CD14-positive monocyte (primary cell): ENCODE data around the gene ADCY2. TPM values are rescaled to one million over a fixed set of nuclear protein-coding genes. Genes with fewer than 3 reads are reported as not detected.

Experiments
- DNase-seq, 3 donors: peaks; one replicate each; pipeline ENCODE4 v3.0.0-alpha.2; 2011 to 2022
- H2AFZ ChIP-seq: 2 replicates; pipeline ENCODE4 v1.6.0; 2012; ENCODE audit warnings: mild to moderate bottlenecking, low read depth, low read length, inconsistent platforms; ENCODE audit not compliant: insufficient read depth, poor library complexity, severe bottlenecking
- H3K27ac ChIP-seq, 2 donors: 1 replicate in 1 of 2; 2 replicates in 1 of 2; pipeline ENCODE4 v1.5.1; 2012 to 2013; ENCODE audit warnings: low read length in 2 of 2, control low read depth in 1 of 2, inconsistent platforms in 1 of 2, low read depth in 1 of 2, mild to moderate bottlenecking in 1 of 2
- H3K27me3 ChIP-seq, 2 donors: one replicate each; pipeline versions ENCODE4 v1.6.0 to v1.6.1; 2011 to 2013; ENCODE audit warnings: low read length in 2 of 2; ENCODE audit not compliant: control insufficient read depth in 2 of 2, insufficient read depth in 2 of 2
- H3K36me3 ChIP-seq, 2 donors: replicated peaks in 1 of 2; 1 replicate in 1 of 2; 2 replicates in 1 of 2; pipeline versions ENCODE4 v1.5.1 to v1.6.1; 2012 to 2013; ENCODE audit warnings: low read length in 2 of 2, control low read depth in 1 of 2, inconsistent platforms in 1 of 2, mild to moderate bottlenecking in 1 of 2; ENCODE audit not compliant: insufficient read depth in 2 of 2, control insufficient read depth in 1 of 2
- H3K4me1 ChIP-seq, 2 donors: 1 replicate in 1 of 2; 2 replicates in 1 of 2; pipeline versions ENCODE4 v1.5.1 to v1.6.1; 2012 to 2013; ENCODE audit warnings: low read length in 2 of 2, control low read depth in 1 of 2, inconsistent platforms in 1 of 2, mild to moderate bottlenecking in 1 of 2, moderate library complexity in 1 of 2; ENCODE audit not compliant: insufficient read depth in 2 of 2, control insufficient read depth in 1 of 2
- H3K4me2 ChIP-seq: replicated peaks from 2 replicates; pipeline ENCODE3; 2012; ENCODE audit warnings: low read length, moderate library complexity, mild to moderate bottlenecking; ENCODE audit not compliant: poor library complexity, severe bottlenecking; ENCODE audit errors: extremely low read depth
- H3K4me3 ChIP-seq, 3 experiments: fragments of 200-600 bp in 1 of 3; sonication (generic) in 1 of 3; replicated peaks in 1 of 3; 1 replicate in 2 of 3; 2 replicates in 1 of 3; pipeline ENCODE4 v1.5.1; 2011 to 2013; ENCODE audit warnings: low read length in 3 of 3, mild to moderate bottlenecking in 3 of 3, control low read depth in 2 of 3, low read depth in 2 of 3, inconsistent platforms in 1 of 3, moderate library complexity in 1 of 3
- H3K79me2 ChIP-seq: 2 replicates; pipeline ENCODE4 v1.6.0; 2012; ENCODE audit warnings: mild to moderate bottlenecking, control low read depth, inconsistent platforms, low read length, moderate library complexity; ENCODE audit not compliant: insufficient read depth
- H3K9ac ChIP-seq: 2 replicates; pipeline ENCODE4 v1.6.0; 2017; ENCODE audit warnings: low read length, mild to moderate bottlenecking; ENCODE audit not compliant: insufficient read depth, poor library complexity, severe bottlenecking
- H3K9me3 ChIP-seq, 2 donors: replicated peaks in 1 of 2; 1 replicate in 1 of 2; 2 replicates in 1 of 2; pipeline versions ENCODE4 v1.5.1 to v1.6.1; 2012 to 2013; ENCODE audit warnings: low read length in 2 of 2, control low read depth in 1 of 2; ENCODE audit not compliant: control insufficient read depth in 1 of 2, insufficient read depth in 1 of 2
- H4K20me1 ChIP-seq: 2 replicates; pipeline ENCODE4 v1.6.0; 2012; ENCODE audit warnings: mild to moderate bottlenecking, low read length, control low read depth, moderate library complexity; ENCODE audit not compliant: insufficient read depth
- H3K27ac Mint-ChIP-seq, 7 donors: one replicate each; pipeline ENCODE4 v1.8.0; 2020; ENCODE audit warnings: mild to moderate bottlenecking in 7 of 7, mixed read lengths in 7 of 7, moderate library complexity in 6 of 7, inconsistent platforms in 2 of 7
- H3K27me3 Mint-ChIP-seq, 3 donors: one replicate each; pipeline ENCODE4 v1.8.0; 2021 to 2022; ENCODE audit warnings: low read depth in 3 of 3, mild to moderate bottlenecking in 3 of 3, mixed read lengths in 3 of 3, moderate library complexity in 3 of 3, inconsistent platforms in 1 of 3
- H3K36me3 Mint-ChIP-seq, 2 donors: one replicate each; pipeline ENCODE4 v1.8.0; 2020; ENCODE audit warnings: mixed read lengths in 2 of 2, inconsistent platforms in 1 of 2, mild to moderate bottlenecking in 1 of 2
- H3K4me1 Mint-ChIP-seq: one replicate; pipeline ENCODE4 v1.8.0; 2020; ENCODE audit warnings: mild to moderate bottlenecking, mixed read lengths
- H3K4me3 Mint-ChIP-seq, 2 donors: one replicate each; pipeline ENCODE4 v1.8.0; 2020; ENCODE audit warnings: mild to moderate bottlenecking in 2 of 2, mixed read lengths in 2 of 2, moderate library complexity in 1 of 2
- H3K9me3 Mint-ChIP-seq, 7 donors: one replicate each; pipeline ENCODE4 v1.8.0; 2020 to 2022; ENCODE audit warnings: mixed read lengths in 7 of 7, mild to moderate bottlenecking in 6 of 7, moderate library complexity in 6 of 7, inconsistent platforms in 2 of 7
- CTCF ChIP-seq: fragments of 200-600 bp; IDR thresholded peaks from one replicate; pipeline ENCODE4 v1.8.0; 2022; ENCODE audit warnings: antibody characterized with exemption, mild to moderate bottlenecking
- WGBS: methylation state at CpG from one replicate; pipeline ENCODE4 v1.1.5; 2013; ENCODE audit warnings: missing lambda C conversion rate; ENCODE audit not compliant: insufficient coverage; 5-methylcytosine and 5-hydroxymethylcytosine counted together
- intact Hi-C, 2 donors: fragments of 100-400 bp; cut with micrococcal nuclease; formaldehyde crosslinking; loops; one replicate each; pipeline versions ENCODE4 v1.15.0 to v1.15.1; 2023
- polyA plus RNA-seq, 3 donors: library from polyadenylated mRNA; depleted of rRNA in 1 of 3; unstranded in 2 of 3; stranded (reverse) in 1 of 3; fragments of 300-500 nt in 2 of 3; fragments of >200 nt in 1 of 3; fragmentation: Illumina TruSeq in 2 of 3; gene quantifications; 1 replicate in 2 of 3; 2 replicates in 1 of 3; pipeline ENCODE4 v1.2.3, GENCODE V29; 2012 to 2021

The ADCY2 gene
- polyA plus RNA-seq, 3 donors = not detected

DNA sequence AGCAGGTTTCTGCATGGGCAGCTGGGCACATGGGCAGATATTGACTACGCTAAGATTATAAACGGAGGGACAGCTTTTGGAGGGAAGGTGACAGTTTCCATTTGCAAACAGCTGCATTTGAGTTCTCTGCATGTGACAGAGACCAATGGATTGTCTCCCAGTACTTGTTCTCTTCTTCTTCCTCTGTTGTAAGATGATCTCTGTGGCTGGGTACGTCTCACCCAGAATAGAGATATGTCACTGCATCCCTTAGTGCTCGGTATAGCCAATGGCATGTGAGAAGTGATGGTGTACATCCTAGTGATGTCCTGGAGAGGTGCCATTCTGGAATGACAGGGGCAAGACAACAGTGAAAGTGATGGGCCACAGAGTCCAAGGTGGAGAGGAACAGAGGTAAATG is 283.7 kb downstream of the ADCY2 start:
- H3K4me1 ChIP-seq = no peaks in the 10 kb centered on the region
- no peak overlapping the region for H3K4me3 ChIP-seq
- no peak overlapping the region for H3K27ac ChIP-seq
- intact Hi-C loops = no loop called here
- no peaks in the 10 kb centered on the region for H3K4me1 Mint-ChIP-seq
- no peak overlapping the region for H2AFZ ChIP-seq
- DNase-seq = no peak
- no peaks in the 10 kb centered on the region for H3K27me3 ChIP-seq
- H3K9me3 ChIP-seq = no peaks in the 10 kb centered on the region
- no peak overlapping the region for H3K4me2 ChIP-seq
- no peak overlapping the region for H3K4me3 Mint-ChIP-seq
- no peaks in the 10 kb centered on the region for H3K36me3 Mint-ChIP-seq
- H3K27ac Mint-ChIP-seq = no peak overlapping the region
- H3K79me2 ChIP-seq = no peaks in the 10 kb centered on the region
- peaks cover 0 to 5% (median 0%) of the 10 kb centered on the region in 7 donors for H3K9me3 Mint-ChIP-seq
- TF ChIP-seq CTCF = no peak
- no peaks in the 10 kb centered on the region for H3K36me3 ChIP-seq
- H3K27me3 Mint-ChIP-seq = peaks cover 1 to 3% (median 3%) of the 10 kb centered on the region in 3 donors
- no peak overlapping the region for H3K9ac ChIP-seq
- WGBS = 95% methylated on average over 3 of the region's 4 CpGs
- no peaks in the 10 kb centered on the region for H4K20me1 ChIP-seq

DNA sequence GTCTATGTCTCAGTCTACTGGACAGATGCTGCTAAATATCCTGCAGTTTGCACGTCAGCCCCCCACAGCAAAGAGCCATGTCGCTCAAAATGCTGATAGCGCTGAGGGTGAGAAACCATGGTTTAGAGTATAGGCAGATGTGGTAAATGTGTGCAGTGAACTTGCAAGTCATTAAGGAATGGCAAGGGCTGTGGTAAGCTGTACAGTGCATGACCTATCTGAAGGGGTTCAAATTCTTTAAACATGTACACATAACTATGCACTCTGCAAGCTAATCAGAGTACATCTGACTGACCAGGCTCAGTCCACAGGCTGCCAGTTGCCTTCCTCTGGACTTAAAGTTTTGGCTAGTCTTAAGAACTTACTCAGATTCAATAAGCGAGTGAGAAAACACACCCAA is 284.3 kb downstream of the ADCY2 start:
- no peak overlapping the region for H2AFZ ChIP-seq
- no peaks in the 10 kb centered on the region for H3K36me3 Mint-ChIP-seq

More for the DNA sequence above, 284.3 kb downstream of the ADCY2 start:
- no peak overlapping the region for H3K4me2 ChIP-seq
- H4K20me1 ChIP-seq = no peaks in the 10 kb centered on the region
- no peaks in the 10 kb centered on the region for H3K36me3 ChIP-seq
- intact Hi-C loops = no loop called here
- peaks cover 0 to 2% (median 0%) of the 10 kb centered on the region in 7 donors for H3K9me3 Mint-ChIP-seq
- H3K9me3 ChIP-seq = no peaks in the 10 kb centered on the region
- DNase-seq = no peak
- no peaks in the 10 kb centered on the region for H3K4me1 ChIP-seq
- no peak overlapping the region for H3K4me3 ChIP-seq
- H3K27ac Mint-ChIP-seq = no peak overlapping the region
- no peaks in the 10 kb centered on the region for H3K79me2 ChIP-seq
- no peaks in the 10 kb centered on the region for H3K27me3 ChIP-seq
- H3K4me3 Mint-ChIP-seq = no peak overlapping the region
- H3K27ac ChIP-seq = no peak overlapping the region
- 95% methylated on average over 3 of the region's 4 CpGs for WGBS
- H3K4me1 Mint-ChIP-seq = no peaks in the 10 kb centered on the region
- H3K9ac ChIP-seq = no peak overlapping the region
- TF ChIP-seq CTCF = no peak
- H3K27me3 Mint-ChIP-seq = peaks cover 1 to 3% (median 1%) of the 10 kb centered on the region in 3 donors
